GDM1 (cell line): ENCODE data around the gene SPNS1.
"Not testable (repeated sequence)": the region's sequence is repeated elsewhere in the genome, so short reads cannot be mapped to it uniquely, and the experiment has no call there.

ENCODE experiments used
- DNase-seq: peaks from one replicate; lab custom pipeline; 2025; lab: John Stamatoyannopoulos, UW

Gene SPNS1

GRCh38 chr16:28974437-28975157, at the start of gene SPNS1:
Gene SPNS1 (plus strand): TSS chr16:28974778. CDS start chr16:28975152, 374 bp downstream.
- peak; percentile 90 for DNase-seq

GRCh38 chr16:28925386-28926228, 49.0 kb upstream of the SPNS1 start:
- peak; percentile 83 for DNase-seq

GRCh38 chr16:28926284-28926683, 48.3 kb upstream of the SPNS1 start:
- DNase-seq, result not testable (repeated sequence)

GRCh38 chr16:28927815-28928214, 46.8 kb upstream of the SPNS1 start:
- no peak for DNase-seq

- no peak for DNase-seq
Measured at GRCh38 chr16:28930203-28930602, 44.4 kb upstream of the SPNS1 start.

- DNase-seq, result peak; percentile 21
Measured at GRCh38 chr16:28930652-28931051, 43.9 kb upstream of the SPNS1 start.

GRCh38 chr16:28931801-28932225, 42.8 kb upstream of the SPNS1 start, which contains the start of gene CD19:
Gene CD19 (plus strand): TSS chr16:28931971. CDS start chr16:28932001, 30 bp downstream.
- no peak for DNase-seq

GRCh38 chr16:28932339-28933141, 42.0 kb upstream of the SPNS1 start:
- DNase-seq, result no peak

GRCh38 chr16:28933171-28933570, 41.4 kb upstream of the SPNS1 start:
- no peak for DNase-seq

- no peak for DNase-seq
Measured at GRCh38 chr16:28935346-28935745, 39.2 kb upstream of the SPNS1 start.

- DNase-seq, result peak; percentile 78
Measured at GRCh38 chr16:28935924-28936783, 38.4 kb upstream of the SPNS1 start.

- no peak for DNase-seq
Measured at GRCh38 chr16:28936784-28937155, 37.8 kb upstream of the SPNS1 start.

GRCh38 chr16:28937222-28937876, 37.2 kb upstream of the SPNS1 start:
- DNase-seq, result no peak

GRCh38 chr16:28938721-28939120, 35.9 kb upstream of the SPNS1 start:
- DNase-seq, result no peak

- not testable (repeated sequence) for DNase-seq
Measured at GRCh38 chr16:28939825-28940224, 34.8 kb upstream of the SPNS1 start.

GRCh38 chr16:28943281-28943680, 31.3 kb upstream of the SPNS1 start:
- no peak for DNase-seq

- DNase-seq, result no peak
Measured at GRCh38 chr16:28946681-28947080, 27.9 kb upstream of the SPNS1 start.

- peak; percentile 99 for DNase-seq
Measured at GRCh38 chr16:28950648-28951409, 23.7 kb upstream of the SPNS1 start, which contains the start of gene NFATC2IP. Gene NFATC2IP (plus strand): TSS chr16:28950937. CDS start chr16:28951012, 75 bp downstream.

- no peak for DNase-seq
Measured at GRCh38 chr16:28951410-28951943, 23.1 kb upstream of the SPNS1 start.

- DNase-seq, result no peak
Measured at GRCh38 chr16:28958216-28958615, 16.4 kb upstream of the SPNS1 start.
